Body of pancreas (tissue), 4 donors: ENCODE results near the gene FRMPD2. TPM values are rescaled to one million over a fixed set of nuclear protein-coding genes. Genes with fewer than 3 reads are reported as not detected.
"Not testable (repeated sequence)": the region's sequence is repeated elsewhere in the genome, so short reads cannot be mapped to it uniquely, and the experiment has no call there.

ENCODE experiments used
- ATAC-seq: fragments of 150-250 bp; one replicate; pipeline ENCODE4 v1.9.1; 2016
- DNase-seq, 4 donors: peaks; one replicate each; pipeline ENCODE4 v3.0.0-alpha.2; 2019
- H3K27ac ChIP-seq, 4 donors: fragments of 200-600 bp; sonication (generic); 1 replicate in 3 of 4; 2 replicates in 1 of 4; pipeline versions ENCODE4 v1.5.1 to v1.6.1; 2016 to 2019; ENCODE audit warnings: mild to moderate bottlenecking in 1 of 4, mixed read lengths in 1 of 4, moderate library complexity in 1 of 4
- H3K27me3 ChIP-seq, 2 donors: fragments of 200-600 bp; sonication (generic); one replicate each; pipeline ENCODE4 v1.6.0; 2016; ENCODE audit warnings: mild to moderate bottlenecking in 1 of 2
- H3K36me3 ChIP-seq, 2 donors: fragments of 200-600 bp; sonication (generic); replicated peaks in 1 of 2; 2 replicates each; pipeline ENCODE4 v1.5.1; 2016; ENCODE audit warnings: low read depth in 2 of 2; ENCODE audit not compliant: insufficient read depth in 1 of 2
- H3K4me1 ChIP-seq: fragments of 200-600 bp; sonication (generic); one replicate; pipeline ENCODE4 v1.6.0; 2016
- H3K4me3 ChIP-seq, 2 donors: fragments of 200-600 bp; sonication (generic); 1 replicate in 1 of 2; 2 replicates in 1 of 2; pipeline ENCODE4 v1.5.1; 2016 to 2019
- H3K9me3 ChIP-seq, 3 donors: fragments of 200-600 bp; sonication (generic); 1 replicate in 2 of 3; 2 replicates in 1 of 3; pipeline ENCODE4 v1.5.1; 2016
- WGBS, 2 donors: methylation state at CpG; one replicate each; pipeline ENCODE4 v1.1.5; 2017; 5-methylcytosine and 5-hydroxymethylcytosine counted together
- intact Hi-C: fragments of 100-400 bp; cut with DNase I; formaldehyde crosslinking; loops from one replicate; pipeline ENCODE4 v1.15.1; 2023
- total RNA-seq, 2 donors: library from RNA; depleted of rRNA; stranded (reverse); fragments of >200 nt; gene quantifications; one replicate each; pipeline ENCODE4 v1.1.0, GENCODE V29; 2016

The FRMPD2 gene
- total RNA-seq, 2 donors from 2014 or later, result not detected

GRCh38 chr10:48128954-48129353 is 145.5 kb downstream of the FRMPD2 start:
- ATAC-seq, H3K4me1 ChIP-seq, H3K9me3 ChIP-seq, intact Hi-C loops, H3K4me3 ChIP-seq, DNase-seq, H3K27ac ChIP-seq, H3K27me3 ChIP-seq, H3K36me3 ChIP-seq: not testable (repeated sequence)
- WGBS, 2 donors, result 70 to 100% methylated on average over 1 of the region's 2 CpGs

DNA sequence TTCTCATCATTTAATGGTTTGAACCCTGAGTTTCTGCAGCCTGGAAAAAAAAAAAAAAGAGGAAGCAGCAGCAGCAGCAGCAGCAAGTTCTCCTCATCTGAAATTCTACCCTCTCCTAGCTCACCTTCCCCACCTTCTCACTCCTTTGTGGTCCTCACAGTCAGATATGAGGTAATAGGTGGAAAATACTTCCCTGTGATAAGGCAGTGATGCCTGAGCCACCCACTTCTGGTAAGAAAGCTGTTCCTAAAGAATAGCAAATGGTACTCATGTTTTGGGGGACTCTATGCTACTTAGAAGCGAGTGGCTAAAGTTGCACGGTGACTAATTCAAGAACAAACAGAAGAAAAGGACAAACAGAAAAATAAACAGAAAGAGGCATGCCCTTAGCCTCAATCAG is 148.2 kb downstream of the FRMPD2 start:
- H3K4me1 ChIP-seq, H3K27me3 ChIP-seq, intact Hi-C loops, H3K36me3 ChIP-seq, H3K9me3 ChIP-seq, DNase-seq, H3K4me3 ChIP-seq, ATAC-seq, H3K27ac ChIP-seq: not testable (repeated sequence)
- no CpG with 5 or more reads among the region's 2 CpGs for WGBS, 2 donors

DNA sequence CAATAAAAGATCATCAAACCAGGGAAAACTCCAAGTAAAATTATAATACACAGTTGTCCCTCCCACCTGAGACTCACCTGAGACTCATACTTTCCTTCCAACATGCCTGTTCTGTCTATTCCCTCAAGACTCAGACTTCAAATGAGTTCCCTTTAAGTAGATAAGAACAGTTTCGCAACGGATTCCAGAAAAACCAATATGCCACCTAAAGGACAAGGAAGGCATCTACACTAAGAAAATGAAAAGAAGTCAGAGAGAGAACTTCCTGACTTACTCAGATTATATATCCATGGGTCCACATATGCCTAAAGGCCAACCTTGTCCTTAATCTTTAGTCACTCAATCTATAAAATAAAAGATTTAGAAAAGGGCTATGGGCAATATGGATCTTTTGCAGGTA is 148.9 kb downstream of the FRMPD2 start:
- intact Hi-C loops, result not testable (repeated sequence)
- WGBS, 2 donors, result 7% methylated on average over 2 of the region's 2 CpGs; no CpG with 5 or more reads in 1 of the 2 donors

DNA sequence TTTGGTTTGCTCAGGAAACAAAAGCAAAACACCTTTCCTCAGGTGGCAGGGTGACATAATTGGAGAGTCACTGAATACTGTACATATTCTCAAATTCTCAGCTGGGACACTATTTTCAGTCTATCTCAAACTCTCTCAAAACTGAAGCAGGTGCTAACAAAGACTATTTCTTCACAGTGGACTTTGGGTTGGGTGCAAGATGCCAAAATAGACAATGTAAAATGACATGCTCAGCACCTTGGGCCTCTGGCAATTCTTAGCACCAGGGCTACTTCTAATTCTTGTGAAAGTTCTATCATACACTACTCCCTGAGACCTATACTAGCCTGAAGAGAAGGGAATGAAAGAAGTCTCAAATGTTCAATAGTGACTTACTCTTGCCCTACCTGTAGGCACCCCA is 151.9 kb downstream of the FRMPD2 start:
- H3K4me3 ChIP-seq, H3K9me3 ChIP-seq, H3K36me3 ChIP-seq, H3K4me1 ChIP-seq, H3K27me3 ChIP-seq, intact Hi-C loops, DNase-seq, H3K27ac ChIP-seq, ATAC-seq: not testable (repeated sequence)

More for the DNA sequence above, 148.9 kb downstream of the FRMPD2 start:
- H3K9me3 ChIP-seq, H3K27ac ChIP-seq, H3K36me3 ChIP-seq, H3K4me3 ChIP-seq, DNase-seq, H3K4me1 ChIP-seq, H3K27me3 ChIP-seq: not testable (repeated sequence)
- ATAC-seq, result peak; percentile 65

DNA sequence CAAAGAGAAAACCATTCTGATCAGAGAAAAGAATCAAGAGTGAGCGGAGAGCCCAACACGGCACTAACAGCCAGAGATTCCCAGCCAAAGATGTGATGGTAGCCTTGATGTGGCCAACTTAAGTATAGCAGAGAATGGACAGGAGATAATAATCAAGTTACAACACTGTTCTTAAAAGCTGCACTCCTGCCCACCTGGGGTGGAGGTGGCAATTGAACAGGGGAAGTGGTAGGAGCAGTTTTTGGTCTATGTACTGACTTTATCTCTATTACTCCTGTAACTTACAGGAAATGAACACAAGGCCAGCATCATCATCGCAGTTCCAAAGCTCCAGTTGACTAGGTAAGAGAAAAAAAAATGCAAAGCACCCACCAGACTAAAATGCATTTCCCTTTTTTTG is 164.2 kb downstream of the FRMPD2 start:
- no CpG with 5 or more reads among the region's 3 CpGs for WGBS, 2 donors
- H3K27me3 ChIP-seq, intact Hi-C loops, DNase-seq, H3K4me3 ChIP-seq, H3K27ac ChIP-seq, H3K36me3 ChIP-seq, ATAC-seq, H3K9me3 ChIP-seq, H3K4me1 ChIP-seq: not testable (repeated sequence)

Other genes with a start within 250 kb of the FRMPD2 start
- gene MAPK8, start 32.0 kb upstream of the FRMPD2 start, total RNA-seq, result 10 to 100 TPM; 16.1 to 22.7 TPM